HG03108 (cell line): ENCODE measurements around the gene EXOC6B.
"Not testable (repeated sequence)": the region's sequence is repeated elsewhere in the genome, so short reads cannot be mapped to it uniquely, and the experiment has no call there.

ENCODE experiments used
- ATAC-seq: cut with Tn5 transposase; IDR thresholded peaks from one replicate; pipeline ENCODE4 v1.9.1; 2021; ENCODE audit warnings: moderate library complexity; ENCODE audit not compliant: unreplicated experiment

The EXOC6B gene

DNA sequence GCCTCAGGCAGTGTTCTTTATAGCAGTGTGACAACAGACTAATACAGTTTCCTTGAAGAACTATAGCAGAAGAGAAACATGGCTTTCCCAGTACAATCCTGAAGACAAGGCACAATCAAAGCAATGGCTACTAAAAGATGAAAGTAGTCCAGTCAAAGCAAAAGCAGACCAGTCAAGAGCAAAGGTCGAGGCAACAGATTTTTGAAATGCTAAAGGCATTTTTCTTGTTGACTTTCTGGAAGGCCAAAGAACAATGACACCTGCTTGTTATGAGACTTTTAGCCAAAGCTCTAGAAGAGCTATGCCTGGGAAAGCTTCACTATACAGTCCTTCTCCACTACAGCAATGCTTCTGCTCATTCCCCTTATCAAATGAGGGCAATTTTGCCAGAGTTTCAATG lies 269.9 kb downstream of the EXOC6B start:
- ATAC-seq: no peak

GRCh38 chr2:72555363-72555762 lies 270.5 kb downstream of the EXOC6B start:
- ATAC-seq: not testable (repeated sequence)

DNA sequence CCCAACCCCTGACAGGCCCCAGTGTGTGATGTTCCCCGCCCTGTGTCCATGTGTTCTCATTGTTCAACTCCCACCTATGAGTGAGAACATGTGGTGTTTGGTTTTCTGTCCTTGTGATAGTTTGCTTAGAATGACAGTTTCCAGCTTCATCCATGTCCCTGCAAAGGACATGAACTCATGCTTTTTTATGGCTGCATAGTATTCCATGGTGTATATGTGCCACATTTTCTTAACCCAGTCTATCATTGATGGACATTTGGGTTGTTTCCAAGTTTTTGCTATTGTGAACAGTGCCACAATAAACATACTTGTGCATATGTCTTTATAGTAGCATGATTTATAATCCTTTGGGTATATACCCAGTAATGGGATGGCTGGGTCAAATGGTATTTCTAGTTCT lies 270.9 kb downstream of the EXOC6B start:
- ATAC-seq: not testable (repeated sequence)

- ATAC-seq: no peak
Observed at GRCh38 chr2:72554381-72554780, 271.5 kb downstream of the EXOC6B start.

- ATAC-seq: no peak
Observed at GRCh38 chr2:72548081-72548764, 277.6 kb downstream of the EXOC6B start.

DNA sequence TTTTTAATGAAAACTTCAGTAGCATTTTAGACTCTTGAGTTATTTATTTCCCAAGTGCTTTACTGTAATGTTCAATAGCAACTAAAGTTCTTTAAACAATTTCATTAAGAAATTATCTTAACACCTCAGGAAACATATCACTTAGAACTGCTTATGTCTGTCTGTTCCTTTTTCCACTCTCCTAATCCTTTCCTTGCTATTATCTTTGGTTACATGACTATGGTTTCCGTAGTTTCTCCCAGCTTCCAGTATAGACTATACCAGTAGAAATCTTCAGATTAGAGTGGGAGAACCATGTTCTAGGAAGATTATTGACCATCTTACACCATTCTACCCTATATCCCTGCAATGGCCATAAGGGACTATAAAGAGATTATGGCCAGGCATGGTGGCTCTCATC lies 280.0 kb downstream of the EXOC6B start:
- ATAC-seq: no peak

GRCh38 chr2:72544554-72544953 lies 281.3 kb downstream of the EXOC6B start:
- no peak for ATAC-seq

DNA sequence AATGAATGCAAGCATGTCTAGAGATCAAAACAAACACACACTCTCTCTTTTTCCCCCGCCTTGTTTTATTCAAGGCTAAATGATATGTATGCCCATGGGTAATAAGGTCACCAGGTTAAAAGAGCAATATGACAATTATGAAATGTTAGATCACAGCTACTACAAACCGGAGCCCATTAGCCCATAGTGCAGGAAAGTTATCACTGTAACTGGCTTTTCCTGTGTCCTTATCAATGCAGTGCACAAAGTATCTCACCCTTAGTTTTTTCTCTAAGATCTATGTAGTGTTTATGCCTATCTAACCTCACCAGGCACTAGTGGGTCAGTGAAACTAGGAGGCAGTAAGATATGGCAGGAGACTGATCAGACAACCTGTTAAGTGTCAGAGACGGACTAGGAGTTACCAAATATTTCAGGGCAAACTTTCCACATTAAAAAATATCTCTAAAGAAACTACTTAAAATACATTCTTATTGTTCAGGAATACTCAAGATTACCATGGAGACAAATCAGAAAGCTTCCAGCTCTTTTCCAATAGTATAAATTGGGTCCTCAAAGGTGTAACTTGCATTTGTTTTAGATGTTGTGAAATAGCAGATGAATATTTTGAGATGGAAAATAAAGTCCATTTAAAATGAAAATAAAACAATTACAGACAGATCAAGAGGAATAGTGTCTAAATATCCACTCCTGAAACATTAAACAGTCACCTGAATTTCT lies 282.2 kb downstream of the EXOC6B start:
- ATAC-seq: no peak

DNA sequence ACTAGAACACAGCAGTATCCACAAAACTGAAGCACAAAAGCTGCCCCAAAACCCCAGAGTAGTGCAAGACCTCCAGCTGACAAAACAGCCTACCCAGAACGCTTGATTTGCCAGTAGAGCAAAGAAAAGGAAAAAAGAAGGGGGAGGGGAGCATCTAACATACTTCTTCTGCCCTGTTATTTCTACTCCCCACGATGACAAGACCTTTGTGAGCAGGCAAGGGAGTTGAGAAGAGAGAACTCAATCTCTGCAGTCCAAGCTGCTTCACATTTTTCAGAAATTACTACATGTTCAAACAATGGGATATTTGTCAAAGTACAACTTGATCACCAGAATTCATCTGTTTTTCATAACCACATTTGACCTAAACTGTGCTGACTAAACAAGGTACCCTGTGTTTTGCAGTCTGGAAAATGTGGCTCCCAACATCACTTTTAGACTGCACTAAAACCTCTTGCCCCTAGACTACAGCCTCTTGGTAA lies 286.7 kb downstream of the EXOC6B start:
- no peak for ATAC-seq

- ATAC-seq: no peak
Observed at GRCh38 chr2:72538486-72538885, 287.3 kb downstream of the EXOC6B start.

GRCh38 chr2:72535586-72535985 lies 290.2 kb downstream of the EXOC6B start:
- not testable (repeated sequence) for ATAC-seq

DNA sequence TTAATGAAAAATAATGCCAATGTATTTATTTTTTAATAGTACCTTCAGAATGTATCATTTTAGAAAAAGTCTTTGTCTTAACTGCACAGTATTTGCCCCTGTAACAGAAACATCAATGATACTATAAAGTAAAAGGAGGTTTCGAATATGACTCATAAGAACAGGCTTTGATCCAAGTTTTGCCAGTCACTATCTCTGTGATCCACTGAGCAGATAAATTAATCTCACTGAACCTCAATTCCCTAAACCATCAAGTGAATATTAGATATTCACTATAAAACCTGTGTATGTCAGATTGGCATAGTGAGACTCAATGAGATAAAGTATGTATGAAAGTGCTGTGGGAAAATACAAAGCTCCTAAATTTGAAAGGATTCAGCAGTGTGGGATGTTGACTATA lies 292.1 kb downstream of the EXOC6B start:
- ATAC-seq: no peak

- no peak for ATAC-seq
Observed at GRCh38 chr2:72527424-72527823, 298.4 kb downstream of the EXOC6B start.

GRCh38 chr2:72526623-72527022 lies 299.2 kb downstream of the EXOC6B start:
- ATAC-seq: no peak

DNA sequence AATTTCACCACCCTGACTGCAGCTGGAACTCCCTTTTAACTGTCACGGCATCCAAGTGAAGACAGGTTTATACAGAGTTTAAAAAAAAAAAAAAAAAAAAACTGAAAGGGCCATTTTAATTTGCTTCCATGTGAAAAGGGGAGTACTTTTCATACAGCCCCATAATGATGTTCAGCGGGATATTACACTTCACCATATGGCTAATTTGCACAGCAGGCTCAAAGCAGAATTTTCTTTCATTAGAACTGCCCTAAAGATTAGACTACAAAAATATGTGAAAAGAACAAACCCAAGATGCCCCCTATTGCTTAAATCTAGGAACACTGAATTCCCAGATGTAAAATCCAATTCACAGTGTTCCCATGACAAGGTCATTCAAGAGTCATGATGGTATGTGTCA lies 301.8 kb downstream of the EXOC6B start:
- no peak for ATAC-seq

GRCh38 chr2:72515696-72516095 lies 310.1 kb downstream of the EXOC6B start:
- ATAC-seq: no peak

GRCh38 chr2:72513011-72513410 lies 312.8 kb downstream of the EXOC6B start:
- ATAC-seq: no peak

- no peak for ATAC-seq
Observed at GRCh38 chr2:72512376-72512775, 313.5 kb downstream of the EXOC6B start.

- ATAC-seq: no peak
Observed at GRCh38 chr2:72511906-72512305, 313.9 kb downstream of the EXOC6B start.

DNA sequence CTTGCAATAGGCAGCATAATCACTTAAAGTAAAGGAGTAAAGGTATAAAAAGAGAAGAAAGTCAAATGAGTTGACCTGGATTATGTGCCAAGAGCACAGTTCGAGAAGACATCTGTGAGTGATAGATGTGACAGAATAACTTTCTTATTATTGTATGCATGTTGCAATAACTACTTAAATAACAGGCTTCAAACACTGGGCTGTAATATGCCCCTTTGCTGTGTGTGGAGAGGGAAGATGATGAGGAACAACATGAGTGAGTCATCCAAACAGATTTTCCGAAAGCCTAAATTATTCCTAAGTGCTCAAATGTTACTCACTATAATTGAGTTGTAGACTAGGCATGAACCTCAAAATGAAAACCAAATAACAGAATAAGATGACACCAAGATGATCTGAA lies 328.1 kb downstream of the EXOC6B start:
- ATAC-seq: no peak

DNA sequence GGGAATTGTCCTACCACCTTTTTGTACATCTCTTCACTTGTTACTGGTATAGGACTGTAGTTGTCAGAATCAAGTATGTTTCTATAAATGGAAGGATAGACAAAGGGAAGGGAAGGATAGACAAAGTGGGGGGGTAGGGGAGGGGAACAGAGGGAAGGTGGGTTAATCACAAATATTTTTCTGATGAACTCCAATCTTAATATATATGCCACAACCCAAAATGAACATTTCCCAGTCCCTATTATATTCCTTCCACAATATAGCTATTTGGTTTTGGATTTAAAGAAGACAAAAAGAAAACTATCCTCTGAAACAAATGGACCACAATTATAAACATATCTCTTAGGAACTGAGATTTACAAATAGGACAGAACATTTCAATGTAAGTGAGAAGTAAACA lies 329.4 kb downstream of the EXOC6B start:
- ATAC-seq: no peak

GRCh38 chr2:72494392-72494791 lies 331.4 kb downstream of the EXOC6B start:
- no peak for ATAC-seq
